Caco-2 (cell line): Measurements from ENCODE around the gene LLGL1. TPM values are rescaled to one million over a fixed set of nuclear protein-coding genes. Genes with fewer than 3 reads are reported as not detected.

Source experiments
- BruUV-seq: library from RNA; stranded (reverse); fragments of 400-500 nt; replicated peaks from 2 replicates; lab custom pipeline; 2021; lab: Mats Ljungman, UMichigan
- CTCF ChIA-PET: fragments of 300-600 bp; sonication (Branson Sonifier 250); formaldehyde crosslinking; loops from one replicate; lab custom pipeline; 2022; ENCODE audit warnings: antibody characterized with exemption; lab: Charles Lee
- POLR2A ChIA-PET: fragments of 300-600 bp; sonication (Branson Sonifier 250); formaldehyde crosslinking; loops from one replicate; lab custom pipeline; 2022; ENCODE audit warnings: antibody characterized with exemption; lab: Charles Lee
- DNase-seq, 2 experiments: peaks; one replicate each; pipeline versions ENCODE4 v3.0.0 to v3.0.0-alpha.2; 2020 to 2022
- H3K27me3 ChIP-seq: replicated peaks from 2 replicates; pipeline ENCODE4 v1.6.0; 2011; ENCODE audit warnings: low read length; ENCODE audit not compliant: control insufficient read depth, insufficient read depth
- H3K36me3 ChIP-seq: 2 replicates; pipeline ENCODE4 v1.5.1; 2011; ENCODE audit warnings: low read length; ENCODE audit not compliant: control insufficient read depth, insufficient read depth
- H3K4me1 ChIP-seq: fragments of 250-450 bp; sonication (Bioruptor Pico); 2 replicates; pipeline ENCODE4 v1.5.1; 2020; ENCODE audit warnings: mild to moderate bottlenecking
- H3K4me3 ChIP-seq: 2 replicates; pipeline ENCODE4 v1.5.1; 2011; ENCODE audit warnings: low read depth, mild to moderate bottlenecking, control low read depth, low read length
- H3K9me3 ChIP-seq: fragments of 250-450 bp; sonication (Bioruptor Pico); 2 replicates; pipeline ENCODE4 v1.5.1; 2020; ENCODE audit warnings: mild to moderate bottlenecking, moderate library complexity
- H3K27ac Mint-ChIP-seq: one replicate; pipeline ENCODE4 v1.8.0; 2022; ENCODE audit warnings: mixed read lengths; ENCODE audit not compliant: unreplicated experiment
- H3K27me3 Mint-ChIP-seq: one replicate; pipeline ENCODE4 v1.8.0; 2022; ENCODE audit warnings: mixed read lengths; ENCODE audit not compliant: insufficient read depth, unreplicated experiment
- H3K36me3 Mint-ChIP-seq: one replicate; pipeline ENCODE4 v1.8.0; 2022; ENCODE audit warnings: mild to moderate bottlenecking, mixed read lengths; ENCODE audit not compliant: insufficient read depth, unreplicated experiment
- H3K4me1 Mint-ChIP-seq: one replicate; pipeline ENCODE4 v1.8.0; 2022; ENCODE audit warnings: low read depth, mixed read lengths; ENCODE audit not compliant: unreplicated experiment
- H3K4me3 Mint-ChIP-seq: one replicate; pipeline ENCODE4 v1.8.0; 2022; ENCODE audit warnings: mild to moderate bottlenecking, moderate library complexity, mixed read lengths; ENCODE audit not compliant: unreplicated experiment
- H3K9me3 Mint-ChIP-seq: one replicate; pipeline ENCODE4 v1.8.0; 2022; ENCODE audit warnings: mixed read lengths; ENCODE audit not compliant: unreplicated experiment
- CTCF ChIP-seq, 2 experiments: fragments of 200-600 bp in 1 of 2; IDR thresholded peaks; 1 replicate in 1 of 2; 2 replicates in 1 of 2; pipeline versions ENCODE4 v1.5.1 to v1.8.0; 2011 to 2022; ENCODE audit warnings: antibody characterized with exemption in 1 of 2, control low read depth in 1 of 2, inconsistent platforms in 1 of 2, low read depth in 1 of 2, low read length in 1 of 2, mild to moderate bottlenecking in 1 of 2, moderate library complexity in 1 of 2; ENCODE audit not compliant: insufficient read depth in 1 of 2, severe bottlenecking in 1 of 2, unreplicated experiment in 1 of 2
- intact Hi-C: fragments of 100-400 bp; cut with micrococcal nuclease; formaldehyde crosslinking; loops from one replicate; pipeline ENCODE4 v1.10.0; 2022; ENCODE audit not compliant: unreplicated experiment
- total RNA-seq: library from RNA; stranded (reverse); gene quantifications from 2 replicates; pipeline ENCODE4 v1.2.3, GENCODE V29; 2022

The LLGL1 gene
- total RNA-seq, 1 experiment from 2014 or later: 41.3 TPM

DNA sequence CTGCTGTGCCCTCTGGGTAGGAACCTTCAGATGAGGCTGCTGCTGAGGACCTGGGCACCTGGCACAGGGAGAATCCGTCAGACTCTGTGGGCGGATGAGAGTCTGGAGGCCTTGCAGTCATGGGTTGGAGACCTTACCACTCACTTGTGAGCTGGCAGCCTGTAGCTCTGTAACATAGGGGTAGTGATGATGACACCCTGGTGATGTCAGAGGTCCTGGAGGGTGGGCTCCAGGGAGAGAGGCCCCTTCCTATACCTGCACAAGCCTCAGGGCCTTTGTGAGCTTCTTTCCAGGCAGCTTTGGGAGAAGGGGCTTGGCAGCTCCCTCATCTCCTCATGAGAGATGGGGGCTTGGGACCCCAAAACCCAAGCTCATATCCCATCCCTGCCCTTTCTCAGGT is 36.7 kb downstream of the LLGL1 start:
- H3K4me3 ChIP-seq: peak overlapping the region; percentile 87
- no peaks in the 10 kb centered on the region for H3K36me3 ChIP-seq
- Mint-ChIP-seq H3K27me3 (no peaks in the 10 kb centered on the region), H3K4me3 (peak overlapping the region; percentile 80), H3K27ac (peak overlapping the region; percentile 96), H3K4me1 (peaks cover 4% of the 10 kb centered on the region), H3K36me3 (peaks cover 36% of the 10 kb centered on the region), H3K9me3 (no peaks in the 10 kb centered on the region)
- H3K27me3 ChIP-seq: no peaks in the 10 kb centered on the region
- intact Hi-C loops: no loop called here
- no peak for TF ChIP-seq CTCF (IDR thresholded peaks at IDR 0.05; ENCODE audit: insufficient read depth in 1 of 2, low read depth in 1 of 2, low read length in 1 of 2, severe bottlenecking in 1 of 2, unreplicated experiment in 1 of 2)
- CTCF ChIA-PET: interaction anchor here (0.6 kb wide), 2 partner anchors 216 to 1447 kb away, joined by 3 to 4 read pairs; no protein-coding TSS in a partner anchor
- no peaks in the 10 kb centered on the region for H3K9me3 ChIP-seq
- no peak for DNase-seq
- peaks cover 31% of the 10 kb centered on the region for H3K4me1 ChIP-seq
- BruUV-seq: no TSS peak
- POLR2A ChIA-PET: no interaction called here

DNA sequence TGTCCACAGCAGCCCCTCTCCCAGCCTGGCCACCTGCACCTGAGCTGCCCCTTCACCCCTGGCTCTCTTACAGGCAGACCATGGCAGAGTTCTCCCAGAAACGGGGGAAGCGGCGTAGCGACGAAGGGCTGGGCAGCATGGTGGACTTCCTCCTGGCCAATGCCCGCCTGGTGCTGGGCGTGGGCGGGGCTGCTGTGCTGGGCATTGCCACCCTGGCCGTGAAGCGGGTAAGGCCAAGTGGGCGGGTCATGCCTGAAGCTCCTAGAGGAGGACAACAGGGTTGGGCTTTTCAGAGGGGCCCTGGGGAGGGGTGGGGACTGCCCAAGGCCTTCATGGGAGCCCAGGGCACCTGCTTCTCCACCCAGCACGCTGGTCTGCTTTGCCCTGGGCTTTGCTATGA is 37.2 kb downstream of the LLGL1 start:
- Histone ChIP-seq H3K9me3 (no peaks in the 10 kb centered on the region), H3K4me1 (peaks cover 27% of the 10 kb centered on the region), H3K27me3 (no peaks in the 10 kb centered on the region), H3K36me3 (no peaks in the 10 kb centered on the region), H3K4me3 (no peak overlapping the region)
- intact Hi-C loops: no loop called here
- TF ChIP-seq CTCF (IDR thresholded peaks at IDR 0.05; ENCODE audit: insufficient read depth in 1 of 2, low read depth in 1 of 2, low read length in 1 of 2, severe bottlenecking in 1 of 2, unreplicated experiment in 1 of 2): no peak
- Mint-ChIP-seq H3K27ac (peak overlapping the region; percentile 96), H3K4me3 (peak overlapping the region; percentile 80), H3K36me3 (peaks cover 30% of the 10 kb centered on the region), H3K27me3 (no peaks in the 10 kb centered on the region), H3K9me3 (no peaks in the 10 kb centered on the region), H3K4me1 (peaks cover 4% of the 10 kb centered on the region)
- ChIA-PET POLR2A (no interaction called here), CTCF (interaction anchor here (0.6 kb wide), 1 partner anchor 1448 kb away, joined by 4 read pairs; no protein-coding TSS in a partner anchor)
- BruUV-seq: no TSS peak
- DNase-seq: no peak

DNA sequence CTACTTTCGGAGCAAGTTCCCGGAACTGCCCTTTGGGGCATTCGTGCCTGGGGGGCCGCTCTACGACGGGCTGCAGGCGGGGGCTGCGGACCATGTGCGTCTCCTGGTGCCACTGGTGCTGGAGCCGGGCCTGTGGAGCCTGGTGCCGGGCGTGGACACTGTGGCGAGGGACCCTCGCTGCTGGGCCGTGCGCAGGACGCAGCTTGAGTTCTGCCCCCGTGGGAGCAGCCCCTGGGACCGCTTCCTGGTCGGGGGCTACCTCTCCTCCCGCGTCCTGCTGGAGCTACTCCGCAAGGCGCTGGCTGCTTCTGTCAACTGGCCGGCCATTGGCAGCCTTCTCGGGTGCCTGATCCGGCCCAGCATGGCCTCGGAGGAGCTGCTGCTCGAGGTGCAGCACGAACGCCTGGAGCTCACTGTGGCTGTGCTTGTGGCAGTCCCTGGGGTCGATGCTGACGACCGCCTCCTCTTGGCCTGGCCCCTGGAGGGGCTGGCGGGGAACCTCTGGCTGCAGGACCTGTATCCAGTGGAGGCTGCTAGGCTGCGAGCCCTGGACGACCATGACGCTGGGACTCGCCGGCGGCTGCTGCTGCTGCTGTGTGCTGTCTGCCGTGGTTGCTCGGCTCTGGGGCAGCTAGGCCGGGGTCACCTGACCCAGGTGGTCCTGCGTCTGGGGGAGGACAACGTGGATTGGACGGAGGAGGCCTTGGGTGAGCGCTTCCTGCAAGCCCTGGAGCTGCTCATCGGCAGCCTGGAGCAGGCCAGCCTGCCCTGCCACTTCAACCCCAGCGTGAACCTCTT is 38.6 kb downstream of the LLGL1 start:
- Mint-ChIP-seq H3K27me3 (no peaks in the 10 kb centered on the region), H3K36me3 (peaks cover 39% of the 10 kb centered on the region), H3K4me3 (no peak overlapping the region), H3K4me1 (peaks cover 4% of the 10 kb centered on the region), H3K9me3 (no peaks in the 10 kb centered on the region), H3K27ac (no peak overlapping the region)
- H3K4me3 ChIP-seq: no peak overlapping the region
- no peaks in the 10 kb centered on the region for H3K36me3 ChIP-seq
- H3K9me3 ChIP-seq: no peaks in the 10 kb centered on the region
- intact Hi-C loops: no loop called here
- H3K27me3 ChIP-seq: no peaks in the 10 kb centered on the region
- peaks cover 31% of the 10 kb centered on the region for H3K4me1 ChIP-seq
- ChIA-PET CTCF (no interaction called here), POLR2A (no interaction called here)
- no peak for DNase-seq
- BruUV-seq: no TSS peak
- no peak for TF ChIP-seq CTCF (IDR thresholded peaks at IDR 0.05; ENCODE audit: insufficient read depth in 1 of 2, low read depth in 1 of 2, low read length in 1 of 2, severe bottlenecking in 1 of 2, unreplicated experiment in 1 of 2)
